Epidermal melanocyte (primary cell): Measurements from ENCODE around the gene CNGB1.
"Not testable (repeated sequence)": the region's sequence is repeated elsewhere in the genome, so short reads cannot be mapped to it uniquely, and the experiment has no call there.

Experiments
- DNase-seq: peaks from one replicate; pipeline ENCODE4 v3.0.0; 2011; ENCODE audit warnings: low spot score; ENCODE audit not compliant: insufficient read length

Gene CNGB1

DNA sequence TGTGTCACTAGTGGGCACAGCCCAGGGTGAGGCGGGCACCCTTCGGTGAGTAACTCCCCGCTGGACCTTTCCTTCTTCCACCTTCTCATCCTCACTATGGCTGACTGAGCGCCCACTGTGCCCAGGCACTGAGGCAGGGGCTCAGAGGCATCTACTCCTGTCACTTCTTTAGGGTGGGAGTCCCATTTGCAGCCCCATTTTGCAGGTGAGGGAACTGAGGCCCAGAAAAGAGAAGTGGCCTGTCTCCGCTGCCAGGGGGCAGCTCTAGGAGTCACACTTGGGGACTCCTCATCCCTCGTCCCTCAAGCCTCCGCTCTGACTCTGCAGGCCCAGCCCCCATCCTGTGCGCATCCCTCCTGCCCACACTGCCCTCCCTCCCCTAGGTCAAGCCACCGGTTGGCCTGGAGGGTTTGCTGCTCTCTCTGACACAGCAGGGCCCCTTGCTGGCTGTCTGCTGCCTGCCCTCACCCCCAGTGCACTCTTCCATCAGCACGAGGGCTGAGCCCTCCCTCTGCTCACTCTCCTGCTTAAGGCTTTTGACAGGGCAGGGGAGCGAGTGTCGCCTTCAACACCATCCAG, 62.4 kb downstream of the CNGB1 start:
- DNase-seq: no peak

DNA sequence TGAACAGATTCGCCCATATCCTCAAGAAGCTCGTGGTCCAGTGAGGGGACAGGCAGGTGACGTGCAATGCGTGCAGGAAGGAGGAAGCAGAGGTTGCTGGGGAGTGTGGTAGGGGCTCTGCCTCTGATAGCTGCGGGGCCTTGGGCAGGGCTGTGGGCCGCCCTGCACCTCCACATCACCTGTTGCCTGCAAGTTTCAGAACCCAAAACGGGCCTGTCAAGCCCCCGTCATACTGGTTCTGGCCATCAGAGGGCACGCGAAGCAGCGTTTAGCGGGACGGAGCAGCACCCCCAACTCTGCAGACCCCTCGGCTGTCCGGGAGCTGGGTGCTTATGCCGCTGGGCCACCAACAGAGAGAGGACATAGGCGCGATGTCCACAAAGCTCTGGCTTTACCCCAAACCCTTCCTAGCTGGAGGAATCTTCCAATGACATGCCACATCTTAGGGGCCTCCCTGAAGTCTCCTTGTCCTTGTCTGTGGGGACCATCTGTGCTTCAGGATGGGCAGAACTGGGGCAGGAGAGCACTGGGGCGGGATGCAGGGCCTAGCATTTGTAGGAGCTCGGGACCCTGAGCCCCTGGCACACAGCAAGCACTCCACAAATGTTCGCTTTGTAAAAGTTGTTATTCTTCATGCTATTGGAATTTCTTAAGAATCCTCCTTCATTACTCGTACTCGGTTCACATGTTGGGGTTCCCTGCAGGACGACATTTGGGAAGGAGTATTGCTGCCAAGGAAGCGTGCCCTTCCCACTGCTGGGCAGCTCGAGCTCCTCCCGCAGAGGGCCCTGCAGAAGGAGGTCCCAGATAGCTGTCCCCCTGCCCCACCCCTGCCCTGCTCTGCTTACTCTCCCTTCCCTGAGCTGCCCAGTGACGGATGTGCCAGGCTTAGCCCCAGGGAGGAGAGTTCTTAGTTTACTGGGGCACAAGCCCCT, 64.3 kb downstream of the CNGB1 start:
- no peak for DNase-seq

DNA sequence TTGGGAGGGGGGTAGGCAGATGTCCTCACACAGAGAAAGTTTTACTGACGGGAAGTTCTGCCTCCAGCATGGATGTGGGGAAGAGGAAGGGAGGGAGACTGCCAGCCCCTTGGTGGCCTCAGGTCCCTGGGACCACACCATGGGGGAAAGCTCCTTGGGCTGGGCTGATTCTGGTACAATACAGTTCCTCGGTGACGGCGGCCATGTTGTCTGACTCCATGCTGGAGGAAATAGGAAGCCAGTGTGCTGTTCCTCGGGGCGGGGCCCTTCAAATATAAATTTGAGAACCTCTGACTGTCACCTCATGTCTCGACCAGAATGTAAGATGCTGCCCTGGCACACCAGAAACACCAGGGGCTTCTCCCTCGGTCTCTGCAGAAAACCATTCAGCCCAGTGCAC, 66.8 kb downstream of the CNGB1 start:
- DNase-seq: no peak

DNA sequence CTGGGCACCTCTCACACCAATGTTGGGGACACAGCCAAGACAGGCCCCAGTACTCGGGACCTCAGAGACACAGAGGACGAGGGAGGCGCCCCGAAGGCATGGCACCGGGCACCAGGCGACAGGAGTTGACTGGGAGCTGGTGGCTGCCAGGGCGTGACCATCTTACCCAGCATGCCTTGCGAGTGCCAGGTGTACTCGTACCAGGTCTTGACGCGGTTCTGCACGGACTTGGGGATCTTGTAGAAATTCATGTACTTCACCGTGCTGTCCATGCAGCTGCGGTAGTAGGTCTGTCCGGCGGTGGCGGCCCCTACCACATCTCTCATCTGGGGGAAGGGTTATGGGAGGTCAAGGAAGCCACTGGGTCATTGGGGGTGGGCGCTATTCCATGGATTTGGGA, 67.3 kb downstream of the CNGB1 start:
- DNase-seq: no peak

DNA sequence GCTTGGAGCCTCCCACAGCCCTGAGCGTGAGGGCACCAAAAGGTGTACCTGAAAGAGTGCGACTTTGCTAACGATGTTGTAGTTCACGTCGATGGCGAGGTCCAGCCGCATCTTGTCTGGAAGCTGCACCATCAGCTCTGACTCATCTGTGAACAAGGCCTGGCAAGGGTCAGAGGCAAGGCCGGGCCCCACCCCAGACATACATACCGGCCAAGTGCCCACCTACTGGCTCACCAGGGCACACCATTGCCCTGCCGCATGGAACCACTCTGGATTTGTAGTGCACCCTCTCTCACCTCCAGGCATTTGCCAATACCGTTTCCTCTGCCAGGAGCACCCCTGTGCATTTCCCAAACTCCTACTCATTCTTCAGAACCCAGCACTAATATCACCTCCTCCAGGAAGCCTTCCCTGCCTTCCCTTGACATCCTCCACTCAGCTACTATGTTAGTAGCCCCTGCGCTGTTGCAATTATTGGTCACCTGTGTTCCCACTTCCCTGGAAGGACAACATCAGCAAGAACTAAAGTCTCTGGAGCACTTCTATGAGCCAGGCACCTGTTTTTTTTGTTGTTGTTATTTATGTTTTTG, 69.4 kb downstream of the CNGB1 start:
- no peak for DNase-seq

DNA sequence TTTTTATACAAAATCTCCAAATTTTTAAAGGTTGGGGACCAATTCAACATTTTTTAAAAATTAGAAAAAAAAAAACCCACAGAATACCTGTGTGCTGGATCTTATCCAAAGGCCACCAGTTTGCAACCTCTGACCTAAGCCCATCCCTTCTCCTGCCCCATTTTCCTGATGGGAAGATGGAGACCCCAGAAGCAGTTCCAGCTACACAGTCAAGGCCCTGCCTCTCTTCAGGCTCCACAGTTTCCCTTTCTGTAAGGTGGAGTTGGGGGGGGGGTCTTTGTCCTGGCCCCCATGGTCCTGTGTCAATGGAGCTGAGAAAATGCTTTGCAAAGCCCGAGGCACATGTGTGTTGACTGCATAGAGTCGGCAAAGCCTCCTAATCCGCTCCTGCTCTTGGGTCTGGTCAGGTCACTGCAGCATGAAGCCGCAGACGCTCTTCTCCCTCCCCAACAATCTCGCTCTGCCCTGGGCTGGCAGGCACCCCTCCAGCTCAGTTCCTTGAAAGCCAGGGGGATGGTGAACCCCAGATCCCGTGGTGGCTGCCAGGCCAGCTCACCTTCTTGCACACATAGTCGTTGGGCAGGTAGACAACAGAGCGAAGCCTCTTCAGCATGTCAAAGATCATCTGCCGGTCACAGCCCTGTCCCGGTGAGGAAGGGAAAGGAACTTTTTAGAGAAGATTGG, 70.0 kb downstream of the CNGB1 start:
- DNase-seq: no peak

DNA sequence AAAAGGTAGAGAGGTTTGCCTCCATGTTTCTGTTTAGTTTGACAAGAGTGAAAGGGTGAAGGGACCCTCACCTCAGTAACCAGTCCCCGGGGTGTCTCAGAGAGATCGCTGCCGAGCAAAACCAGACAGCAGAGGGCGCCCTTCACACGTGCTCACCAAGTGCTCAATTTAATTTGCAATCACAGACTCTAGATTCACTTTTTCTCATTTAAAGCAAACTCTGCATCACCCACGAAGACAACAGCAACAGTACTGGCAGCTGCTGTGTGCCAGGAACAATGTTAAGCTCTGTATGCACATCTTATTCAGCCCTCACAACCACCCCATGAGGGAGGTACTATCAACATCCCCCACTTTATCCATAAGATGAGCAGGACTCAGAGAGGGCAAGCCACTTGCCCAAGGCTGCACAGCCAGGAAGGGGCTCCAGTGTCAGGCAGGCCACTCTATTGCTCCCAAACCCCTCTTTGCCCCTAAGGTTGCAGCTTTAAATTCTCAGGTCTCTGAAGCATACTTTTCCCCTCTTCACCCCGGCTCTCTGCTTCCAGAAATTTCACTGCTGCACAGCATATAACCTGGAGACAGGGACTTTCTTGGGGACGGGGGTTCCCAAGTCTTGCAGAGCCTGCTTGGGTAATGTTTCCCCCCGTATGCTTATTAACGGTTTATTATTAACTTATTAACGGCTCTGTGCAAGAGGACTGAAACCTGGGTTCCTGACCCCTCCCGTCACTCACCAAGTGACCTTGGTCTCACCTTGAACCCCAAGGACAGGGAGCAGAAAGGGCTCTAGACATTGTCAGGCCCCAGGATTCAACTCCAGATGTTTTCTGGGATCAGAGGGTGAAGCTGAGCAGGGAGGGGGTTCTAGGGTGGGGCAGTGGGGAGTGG, 70.9 kb downstream of the CNGB1 start:
- DNase-seq: peak; percentile 49

DNA sequence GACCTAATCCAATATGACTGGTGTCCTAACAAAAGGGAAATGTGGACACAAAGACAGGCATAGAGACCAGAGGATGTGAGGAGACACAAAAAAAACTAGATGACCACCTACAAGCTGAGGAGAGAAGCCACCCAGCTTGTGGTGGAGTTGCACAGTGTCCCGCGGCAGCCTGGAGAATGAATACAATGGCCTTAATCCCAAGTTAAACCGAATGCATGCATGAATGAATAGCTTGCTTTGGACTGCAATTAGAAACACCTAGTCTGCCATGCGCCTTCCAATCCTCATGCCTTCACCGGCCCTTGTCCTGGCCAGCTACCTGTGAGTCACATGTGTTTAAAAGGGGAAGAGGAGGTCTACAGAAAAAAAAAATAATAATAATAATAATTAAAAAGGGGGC, 72.0 kb downstream of the CNGB1 start:
- no peak for DNase-seq

DNA sequence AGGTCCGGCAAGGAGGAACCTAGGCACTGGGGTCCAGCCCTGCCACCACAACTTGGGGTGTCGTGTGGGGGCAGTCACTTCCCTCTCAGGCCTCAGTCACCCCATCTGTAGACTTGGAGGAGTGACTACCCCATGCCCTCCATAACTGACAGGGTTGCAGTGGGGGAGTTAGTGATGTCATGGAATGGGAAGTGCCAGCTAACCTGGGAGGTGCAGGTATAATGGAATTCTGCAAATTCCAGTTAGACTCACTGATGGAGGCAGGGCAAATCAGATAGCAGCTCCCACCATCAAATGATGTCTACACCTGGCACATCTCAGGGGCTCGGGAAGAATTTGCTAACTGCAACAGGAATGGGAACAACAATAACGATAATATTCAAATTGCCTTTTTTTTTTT, 72.9 kb downstream of the CNGB1 start:
- no peak for DNase-seq

DNA sequence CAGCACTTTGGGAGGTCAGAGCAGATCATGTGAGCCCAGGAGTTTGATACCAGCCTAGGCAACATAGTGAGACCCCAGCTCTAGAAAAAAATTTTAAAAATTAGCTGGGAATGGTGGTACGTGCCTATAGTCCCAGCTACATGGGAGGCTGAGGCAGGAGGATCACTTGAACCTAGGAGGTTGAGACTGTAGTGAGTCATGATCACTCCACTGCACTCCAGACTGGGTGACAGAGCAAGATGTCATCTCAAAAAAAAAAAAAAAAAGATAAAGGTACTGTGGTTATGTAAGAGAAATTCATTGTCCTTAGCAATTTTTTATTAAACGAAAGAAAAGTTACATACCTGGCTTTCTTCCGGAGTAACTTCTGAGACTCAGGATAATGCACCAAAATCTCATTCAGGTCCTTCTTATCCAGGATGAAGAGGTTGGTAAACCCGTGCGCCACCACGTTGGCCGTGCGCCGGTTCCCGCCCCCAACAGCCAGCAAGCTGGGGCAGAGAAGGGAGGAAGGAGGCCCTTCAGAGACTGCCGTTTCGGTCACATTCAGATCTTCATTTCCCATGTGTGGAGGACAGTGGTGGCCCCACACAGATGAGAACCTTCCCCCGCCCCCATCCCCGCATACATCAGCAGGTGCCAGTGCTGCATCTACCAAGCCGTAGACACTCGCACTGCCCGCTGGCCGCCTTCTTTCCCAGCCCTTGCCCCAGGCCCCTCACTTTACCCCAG, 73.7 kb downstream of the CNGB1 start:
- DNase-seq: no peak

DNA sequence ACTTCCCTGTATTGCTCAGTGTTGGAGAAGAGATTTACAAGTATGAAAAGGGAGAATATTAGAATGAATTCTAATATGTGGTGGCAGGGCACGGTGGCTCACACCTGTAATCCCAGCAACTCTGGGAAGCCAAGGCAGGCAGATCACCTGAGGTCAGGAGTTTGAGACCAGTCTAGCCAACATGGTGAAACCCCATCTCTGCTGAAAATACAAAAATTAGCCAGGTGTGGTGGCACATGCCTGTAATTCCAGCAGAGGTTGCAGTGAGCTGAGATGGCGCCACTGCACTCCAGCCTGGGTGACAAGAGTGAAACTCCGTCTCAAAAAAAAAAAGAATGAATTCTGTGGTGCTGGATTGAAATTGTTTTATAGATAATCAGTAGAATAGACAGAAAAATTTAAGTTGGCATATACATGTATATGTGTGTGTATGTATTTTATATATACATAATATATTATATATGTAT, 75.8 kb downstream of the CNGB1 start:
- DNase-seq: not testable (repeated sequence)

DNA sequence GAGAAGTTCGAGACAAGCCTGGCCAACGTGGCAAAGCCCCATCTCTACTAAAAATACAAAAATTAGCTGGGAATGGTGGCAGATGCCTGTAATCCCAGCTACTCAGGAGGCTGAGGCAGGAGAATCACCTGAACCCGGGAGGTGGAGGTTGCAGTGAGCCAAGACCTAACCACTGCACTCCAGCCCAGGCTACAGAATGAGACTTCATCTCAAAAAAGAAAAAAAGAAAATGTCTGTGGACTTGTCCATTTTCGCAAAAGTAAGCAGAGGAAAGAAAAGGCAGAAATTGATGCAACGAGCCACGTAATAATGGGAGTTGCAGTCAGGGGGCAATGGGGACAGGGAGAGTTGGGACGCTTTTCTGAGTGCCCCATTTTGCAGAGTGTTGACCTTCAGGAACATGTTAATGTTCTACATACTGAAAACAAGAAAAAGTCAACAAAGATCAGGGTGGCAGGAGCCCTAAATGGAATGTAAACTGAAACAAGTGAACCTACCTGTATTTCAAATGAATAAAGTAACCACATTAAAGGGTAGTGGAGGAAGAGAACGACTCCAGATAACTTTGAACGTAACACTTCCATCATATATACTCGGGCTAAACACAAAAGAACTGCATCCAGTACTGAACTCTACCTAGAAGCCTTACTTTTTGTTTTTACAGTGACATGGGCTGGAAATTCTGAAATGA, 76.4 kb downstream of the CNGB1 start:
- DNase-seq: no peak

DNA sequence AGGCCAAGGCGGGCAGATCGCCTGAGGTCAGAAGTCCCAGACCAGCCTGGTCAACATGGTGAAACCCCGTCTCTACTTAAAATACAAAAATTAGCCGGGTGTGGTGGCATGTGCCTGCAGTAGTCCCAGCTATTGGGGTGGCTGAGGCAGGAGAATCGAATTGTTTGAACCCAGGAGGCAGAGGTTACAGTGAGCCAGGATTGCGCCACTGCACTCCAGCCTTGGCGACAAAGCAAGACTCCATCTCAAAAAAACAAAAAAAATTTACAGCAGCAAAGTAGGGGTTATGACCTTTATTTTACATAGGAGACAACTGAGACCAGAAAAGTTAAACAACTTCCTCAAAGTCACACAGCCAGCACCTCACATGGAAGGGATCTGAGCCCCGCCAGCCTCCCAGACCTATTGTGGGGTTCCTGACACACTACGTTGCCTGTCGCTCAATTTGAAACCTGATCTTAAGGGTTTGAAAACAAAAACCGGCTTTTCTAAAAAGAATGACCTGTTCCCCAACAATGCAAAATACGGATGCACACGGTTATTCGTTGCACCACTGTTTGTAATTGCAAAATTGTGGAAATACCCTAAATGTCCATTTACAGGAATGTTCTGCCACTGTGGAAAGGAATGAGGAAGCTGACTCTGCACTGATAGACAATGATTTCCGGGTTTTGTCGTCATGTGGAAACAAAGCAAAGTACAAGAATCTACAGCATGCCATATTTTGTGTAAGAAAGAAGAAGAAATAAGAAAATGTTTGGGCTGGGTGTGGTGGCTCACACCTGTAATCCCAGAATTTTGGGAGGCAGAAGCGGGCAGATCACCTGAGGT, 77.2 kb downstream of the CNGB1 start:
- peak; percentile 31 for DNase-seq

DNA sequence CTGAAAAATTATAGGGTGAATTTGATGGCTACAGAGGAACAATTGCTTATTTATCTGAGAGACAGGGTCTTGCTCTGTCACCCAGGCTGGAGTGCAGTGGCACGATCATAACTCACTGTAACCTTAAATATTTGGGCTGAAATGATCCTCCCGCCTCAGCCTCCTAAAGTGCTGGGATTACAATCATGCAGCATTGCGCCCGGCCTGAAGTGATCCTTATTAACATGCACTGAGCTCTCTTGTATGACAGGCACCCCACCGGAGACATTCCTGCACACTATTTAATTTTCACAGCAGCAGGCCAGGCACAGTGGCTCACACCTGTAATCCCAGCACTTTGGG, 77.7 kb downstream of the CNGB1 start:
- DNase-seq: no peak

DNA sequence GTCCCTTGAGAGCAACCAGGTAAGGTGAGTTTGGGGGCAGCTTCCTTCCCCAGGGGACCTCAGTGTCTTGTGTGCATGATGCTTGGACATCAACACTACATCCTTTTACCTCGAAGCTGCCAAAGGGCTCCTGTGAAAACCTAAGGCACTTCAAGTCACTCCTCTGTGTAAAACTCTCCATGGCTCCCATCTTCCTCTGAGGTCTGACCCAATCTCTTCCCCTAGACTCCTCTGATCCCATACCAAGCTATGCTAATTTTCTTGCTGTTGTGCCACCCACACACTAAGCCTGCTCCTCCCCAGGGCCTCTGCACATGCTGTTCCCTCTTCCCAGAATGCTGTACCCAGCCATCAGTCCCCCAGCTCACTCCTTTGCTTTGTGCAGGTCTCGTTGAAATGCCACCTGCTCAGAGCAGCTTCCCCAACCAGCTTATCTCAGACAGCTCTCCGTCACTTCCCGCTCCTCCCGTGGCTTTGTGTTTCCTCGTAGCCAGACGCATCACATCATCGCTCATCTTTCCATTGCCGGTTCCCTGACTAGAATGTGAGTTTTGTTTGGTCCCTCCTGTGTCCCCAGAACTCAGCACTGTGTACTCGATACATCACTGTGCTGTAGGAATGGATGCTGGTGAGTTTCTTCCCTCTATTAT, 78.4 kb downstream of the CNGB1 start:
- DNase-seq: no peak

DNA sequence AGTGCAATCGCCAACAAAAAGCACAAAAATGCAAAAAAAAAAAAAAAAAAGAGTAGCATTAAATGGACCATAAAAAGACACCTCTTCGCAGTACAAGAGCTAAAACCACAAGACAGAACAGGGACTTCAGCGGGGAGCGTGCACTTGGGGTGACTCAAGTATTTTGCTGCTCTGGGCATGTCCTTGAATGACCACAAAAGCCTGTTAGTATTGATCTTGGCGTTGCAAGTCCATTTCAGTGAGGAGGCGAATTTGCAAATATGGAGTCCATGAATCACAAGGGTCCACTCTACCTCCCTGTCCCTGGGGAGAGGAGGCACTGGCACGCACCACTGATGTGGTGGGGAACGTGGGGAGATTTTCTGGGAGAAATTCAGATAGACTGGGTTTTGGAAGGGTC, 78.9 kb downstream of the CNGB1 start:
- DNase-seq: no peak

DNA sequence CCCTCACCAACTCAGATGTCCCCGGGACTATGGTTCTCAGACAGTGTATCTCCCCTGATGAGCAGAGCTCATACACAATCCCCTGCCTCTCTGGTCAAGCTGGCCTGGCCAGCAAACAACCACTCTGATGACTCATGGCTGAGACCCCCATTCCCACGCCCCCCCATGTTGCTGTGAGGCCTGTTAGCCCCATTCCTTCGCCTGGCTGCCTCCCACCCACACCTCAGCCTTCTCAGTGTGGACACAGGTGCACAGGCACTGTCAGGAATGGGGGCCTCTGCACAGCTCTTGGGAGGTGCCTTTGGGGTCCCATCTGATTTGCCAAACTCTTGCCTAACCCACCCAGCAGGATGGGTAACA, 80.2 kb downstream of the CNGB1 start:
- DNase-seq: no peak

DNA sequence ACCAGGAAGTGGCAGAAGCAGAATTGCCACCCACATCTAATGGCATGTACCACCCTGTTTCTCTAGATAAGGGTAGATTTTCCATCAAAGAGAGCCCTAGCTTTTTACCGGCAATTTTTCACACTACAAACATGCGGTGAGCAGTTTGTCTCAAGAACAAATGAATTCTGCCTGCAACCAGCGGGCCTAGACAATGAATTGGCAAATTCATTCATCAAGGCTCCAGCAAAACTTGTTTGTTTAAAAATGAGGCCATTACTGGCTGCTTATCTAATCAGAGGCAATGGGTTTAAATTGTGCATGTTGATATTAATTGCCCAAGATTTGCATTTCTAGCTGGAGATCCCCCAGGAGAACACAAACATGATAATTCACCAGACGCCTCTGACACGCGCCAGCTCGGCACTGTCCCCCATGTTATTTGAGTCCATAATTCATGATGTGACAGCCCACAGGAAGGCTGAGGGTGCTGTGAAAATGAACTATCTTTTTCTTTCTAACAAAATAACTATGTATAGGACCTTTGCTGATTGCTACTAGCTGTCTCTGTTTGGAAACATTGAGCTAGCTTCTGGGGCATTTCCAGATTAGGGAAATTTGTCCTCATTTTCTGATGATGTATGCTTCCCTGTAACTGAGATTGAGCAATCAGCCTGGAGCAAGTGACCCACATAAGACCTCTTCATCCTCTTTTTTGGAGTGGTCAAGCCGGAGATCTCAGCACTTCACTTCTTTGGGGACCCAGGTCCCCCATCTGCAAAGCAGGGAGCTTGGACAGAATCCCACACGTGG, 80.8 kb downstream of the CNGB1 start:
- no peak for DNase-seq
